BJ (cell line): ENCODE data around the gene PIP5K1B. TPM values are rescaled to one million over a fixed set of nuclear protein-coding genes. Genes with fewer than 3 reads are reported as not detected.
A peak's percentile ranks its signal among the peaks of the same experiment; 100 is the strongest.

Experiments used
- CTCF ChIA-PET: fragments of 350-600 bp; formaldehyde crosslinking; extraction: SDS; loops from one replicate; lab custom pipeline; 2021; ENCODE audit warnings: antibody characterized with exemption, inconsistent platforms; lab: Yijun Ruan, JAX
- POLR2A ChIA-PET: fragments of 300-600 bp; sonication (Branson Sonifier 250); formaldehyde crosslinking; extraction: SDS; loops from one replicate; lab custom pipeline; 2021; ENCODE audit warnings: antibody characterized with exemption; lab: Charles Lee
- DNase-seq: peaks from one replicate; pipeline ENCODE4 v3.0.0-alpha.2; 2011; ENCODE audit warnings: low read depth
- H3K27me3 ChIP-seq: 2 replicates; pipeline ENCODE4 v1.6.0; 2011; ENCODE audit warnings: low read length; ENCODE audit not compliant: control insufficient read depth, insufficient read depth
- H3K36me3 ChIP-seq: 2 replicates; pipeline ENCODE4 v1.5.1; 2011; ENCODE audit warnings: low read length; ENCODE audit not compliant: control insufficient read depth, insufficient read depth
- H3K4me3 ChIP-seq: 2 replicates; pipeline ENCODE4 v1.5.1; 2011; ENCODE audit warnings: low read depth, mild to moderate bottlenecking, control low read depth, low read length
- polyA plus RNA-seq: library from polyadenylated mRNA; depleted of rRNA; stranded (reverse); fragments of >200 nt; gene quantifications from 2 replicates; pipeline ENCODE4 v1.2.3, GENCODE V29; 2011
- TF ChIP-seq, protein P1 (sequence below): IDR thresholded peaks from 2 replicates; pipeline ENCODE4 v1.5.1; 2011; ENCODE audit warnings: low read depth, mild to moderate bottlenecking, control low read depth, inconsistent platforms, low read length, moderate library complexity; ENCODE audit not compliant: insufficient read depth

Gene PIP5K1B
- polyA plus RNA-seq, 1 experiment: not detected

DNA sequence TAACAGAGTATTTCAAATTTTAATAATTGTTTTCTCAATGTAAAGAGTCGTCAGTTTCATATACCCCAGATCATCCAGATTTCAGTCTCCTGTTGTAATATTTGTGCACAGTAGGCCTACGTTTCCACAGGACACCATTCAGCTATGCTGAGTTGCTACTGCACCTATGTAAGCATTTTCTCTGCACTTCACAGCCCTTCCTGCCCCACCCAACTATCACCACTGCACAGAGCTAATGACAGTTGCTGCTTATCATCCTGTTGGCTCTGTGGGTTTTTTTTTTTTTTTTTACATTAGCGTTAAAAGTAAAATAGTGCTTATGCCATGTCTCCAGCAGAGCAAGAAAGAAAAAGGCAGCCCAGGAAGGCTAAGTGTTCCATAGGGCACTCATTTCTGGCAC, 314.8 kb downstream of the PIP5K1B start:
- TF ChIP-seq, protein P1, sequence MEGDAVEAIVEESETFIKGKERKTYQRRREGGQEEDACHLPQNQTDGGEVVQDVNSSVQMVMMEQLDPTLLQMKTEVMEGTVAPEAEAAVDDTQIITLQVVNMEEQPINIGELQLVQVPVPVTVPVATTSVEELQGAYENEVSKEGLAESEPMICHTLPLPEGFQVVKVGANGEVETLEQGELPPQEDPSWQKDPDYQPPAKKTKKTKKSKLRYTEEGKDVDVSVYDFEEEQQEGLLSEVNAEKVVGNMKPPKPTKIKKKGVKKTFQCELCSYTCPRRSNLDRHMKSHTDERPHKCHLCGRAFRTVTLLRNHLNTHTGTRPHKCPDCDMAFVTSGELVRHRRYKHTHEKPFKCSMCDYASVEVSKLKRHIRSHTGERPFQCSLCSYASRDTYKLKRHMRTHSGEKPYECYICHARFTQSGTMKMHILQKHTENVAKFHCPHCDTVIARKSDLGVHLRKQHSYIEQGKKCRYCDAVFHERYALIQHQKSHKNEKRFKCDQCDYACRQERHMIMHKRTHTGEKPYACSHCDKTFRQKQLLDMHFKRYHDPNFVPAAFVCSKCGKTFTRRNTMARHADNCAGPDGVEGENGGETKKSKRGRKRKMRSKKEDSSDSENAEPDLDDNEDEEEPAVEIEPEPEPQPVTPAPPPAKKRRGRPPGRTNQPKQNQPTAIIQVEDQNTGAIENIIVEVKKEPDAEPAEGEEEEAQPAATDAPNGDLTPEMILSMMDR: no peak
- Histone ChIP-seq H3K4me3 (no peak overlapping the region), H3K36me3 (no peaks in the 10 kb centered on the region), H3K27me3 (peaks cover 2% of the 10 kb centered on the region; the same call in 1 of the 2 replicates)
- ChIA-PET POLR2A (no interaction called here), CTCF (interaction anchor here (0.6 to 1.2 kb wide), 3 partner anchors 13 to 174 kb away, joined by 3 to 5 read pairs (median 3); no protein-coding TSS in a partner anchor)
- no peak for DNase-seq

GRCh38 chr9:69020301-69021145, 315.5 kb downstream of the PIP5K1B start:
- Histone ChIP-seq H3K27me3 (peaks cover 2% of the 10 kb centered on the region; the same call in 1 of the 2 replicates), H3K36me3 (no peaks in the 10 kb centered on the region), H3K4me3 (no peak overlapping the region)
- TF ChIP-seq, protein P1: no peak
- ChIA-PET CTCF (interaction anchor here (0.6 to 1.2 kb wide), 4 partner anchors 12 to 173 kb away, joined by 3 to 5 read pairs (median 3); no protein-coding TSS in a partner anchor), POLR2A (no interaction called here)
- no peak for DNase-seq

DNA sequence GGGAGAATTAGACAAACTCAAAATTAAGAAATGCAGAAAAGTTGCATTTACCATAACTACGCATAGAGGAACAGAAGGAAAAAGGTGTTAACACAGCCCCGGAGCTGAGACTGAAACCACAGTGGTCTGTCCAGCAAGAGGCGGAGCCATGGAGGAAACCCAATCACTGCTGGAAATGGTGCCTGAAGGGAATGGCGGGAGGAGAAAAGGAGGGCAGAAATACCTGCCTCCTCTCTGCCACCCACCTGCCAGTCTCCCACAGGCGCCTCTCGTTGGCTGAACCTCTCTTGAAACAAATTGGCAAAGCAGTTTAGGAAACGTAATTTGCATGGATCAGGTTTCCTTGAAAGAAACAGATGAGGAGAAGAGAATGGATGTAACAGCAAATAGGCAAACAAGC, 318.6 kb downstream of the PIP5K1B start:
- H3K27me3 ChIP-seq: 0 out of 2 replicates have a peak, but pooled peaks cover 2% of the 10 kb centered on the region
- H3K36me3 ChIP-seq: no peaks in the 10 kb centered on the region
- ChIA-PET CTCF (interaction anchor here (1.7 to 2.2 kb wide), 2 partner anchors 12 to 24 kb away, joined by 7 read pairs; partner anchors contain the start of gene FXN), POLR2A (no interaction called here)
- TF ChIP-seq, protein P1: no peak
- no peak for DNase-seq
- H3K4me3 ChIP-seq: no peak overlapping the region

GRCh38 chr9:69027355-69028097, 322.5 kb downstream of the PIP5K1B start:
- no peaks in the 10 kb centered on the region for H3K36me3 ChIP-seq
- H3K27me3 ChIP-seq: peaks cover 2% of the 10 kb centered on the region; the same call in 1 of the 2 replicates
- POLR2A ChIA-PET: no interaction called here
- TF ChIP-seq, protein P1: peak; percentile 80
- CTCF ChIA-PET: interaction anchor here (0.6 to 3.5 kb wide), 5 partner anchors 8 to 1178 kb away, joined by 3 to 22 read pairs (median 3); partner anchors contain the start of gene FXN
- DNase-seq: no peak
- H3K4me3 ChIP-seq: no peak overlapping the region
